ENCODE results near the gene PACC1. TPM values are rescaled to one million over a fixed set of nuclear protein-coding genes. Genes with fewer than 3 reads are reported as not detected.
"Not testable (repeated sequence)": the region's sequence is repeated elsewhere in the genome, so short reads cannot be mapped to it uniquely, and the experiment has no call there.

Gene PACC1
- polyA plus RNA-seq, 1 donor, result 6.1 TPM

GRCh38 chr1:212396638-212397037 is 18.0 kb downstream of the PACC1 start:
- no peak for DNase-seq (ENCODE audit: low read depth)

GRCh38 chr1:212395678-212396437 is 18.8 kb downstream of the PACC1 start:
- not testable (repeated sequence) for DNase-seq (ENCODE audit: low read depth)

- no peak for DNase-seq (ENCODE audit: low read depth)
Observed at GRCh38 chr1:212388985-212389716, 25.5 kb downstream of the PACC1 start.

DNA sequence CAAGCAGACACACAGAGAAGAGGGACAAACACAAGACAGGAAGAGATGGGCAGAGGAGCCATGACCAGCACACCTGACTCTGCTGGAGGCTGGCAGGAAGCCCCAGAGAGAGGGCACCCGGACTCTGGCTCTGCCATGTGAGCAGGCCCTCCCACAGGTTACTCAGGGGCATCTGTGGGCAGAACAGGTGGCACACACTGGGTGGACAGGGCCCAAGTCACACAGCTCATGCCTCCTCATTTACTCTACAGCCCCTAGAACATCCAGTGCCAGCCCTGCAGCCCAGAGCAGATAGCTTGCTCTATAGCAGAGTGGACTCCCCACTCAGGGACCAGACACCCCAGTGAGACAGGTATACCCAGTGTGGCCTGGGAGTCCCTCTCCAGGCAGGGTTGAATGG is 28.7 kb downstream of the PACC1 start:
- no peak for DNase-seq (ENCODE audit: low read depth)

GRCh38 chr1:212381397-212382035 is 33.2 kb downstream of the PACC1 start:
- DNase-seq (ENCODE audit: low read depth), result no peak

DNA sequence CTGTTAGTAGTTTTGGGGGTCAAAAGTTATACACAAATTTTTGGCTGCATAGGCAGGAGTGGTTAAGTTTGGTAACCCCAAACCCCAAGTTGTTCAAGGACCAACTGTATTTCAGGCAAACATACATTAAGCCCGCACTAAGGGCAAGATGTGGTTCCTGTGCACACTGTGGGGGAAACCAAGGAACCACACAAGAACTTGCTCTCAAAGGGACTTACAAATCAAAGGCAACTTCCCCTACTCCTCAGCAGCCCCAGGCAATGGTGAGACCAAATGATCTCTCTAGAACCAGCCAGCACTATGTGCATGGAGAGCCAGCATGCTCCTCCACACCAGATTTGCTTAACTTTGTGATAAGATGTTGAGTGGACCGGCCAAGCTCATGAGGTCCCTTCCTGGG is 35.3 kb downstream of the PACC1 start:
- no peak for DNase-seq (ENCODE audit: low read depth)

GRCh38 chr1:212377644-212378043 is 37.0 kb downstream of the PACC1 start:
- DNase-seq (ENCODE audit: low read depth), result no peak

DNA sequence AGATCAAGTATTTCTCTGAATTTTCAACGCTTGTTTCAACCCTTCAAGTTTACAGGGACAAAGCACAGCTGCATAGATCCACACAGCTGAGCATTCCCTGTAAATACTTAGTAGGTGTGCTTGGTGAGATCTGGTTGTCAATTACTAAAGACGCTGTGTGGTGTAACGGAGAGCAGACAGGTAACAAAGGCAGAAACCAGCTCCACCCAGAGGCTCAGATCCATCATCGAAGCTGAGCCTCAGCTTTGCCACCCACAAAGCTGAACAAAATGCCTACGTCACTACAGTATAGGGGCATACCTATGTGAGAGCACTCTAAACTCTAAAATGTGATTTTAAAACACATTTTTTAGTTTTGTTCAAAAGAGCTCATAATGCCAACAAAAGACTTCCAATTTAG is 38.7 kb downstream of the PACC1 start:
- DNase-seq (ENCODE audit: low read depth), result no peak

DNA sequence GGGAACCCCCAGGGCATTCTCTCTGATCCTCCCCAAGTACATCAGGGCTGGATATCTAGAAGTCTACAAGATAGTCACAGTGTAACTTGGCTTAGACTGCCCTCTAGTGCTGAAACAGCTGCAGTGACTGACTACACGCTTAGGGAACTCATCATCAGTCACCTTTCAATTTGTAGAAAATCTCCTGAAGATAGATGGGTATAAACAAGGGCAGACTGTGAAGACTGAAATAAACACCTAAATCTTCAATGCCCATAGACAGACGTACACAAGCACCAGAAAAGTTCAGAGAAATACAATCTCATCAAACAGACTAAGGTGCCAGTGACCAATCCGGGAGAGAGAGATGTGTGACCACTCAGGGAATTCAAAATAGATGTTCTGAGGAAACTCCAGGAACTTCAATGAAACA is 46.6 kb downstream of the PACC1 start:
- peak; percentile 2 for DNase-seq (ENCODE audit: low read depth)

DNA sequence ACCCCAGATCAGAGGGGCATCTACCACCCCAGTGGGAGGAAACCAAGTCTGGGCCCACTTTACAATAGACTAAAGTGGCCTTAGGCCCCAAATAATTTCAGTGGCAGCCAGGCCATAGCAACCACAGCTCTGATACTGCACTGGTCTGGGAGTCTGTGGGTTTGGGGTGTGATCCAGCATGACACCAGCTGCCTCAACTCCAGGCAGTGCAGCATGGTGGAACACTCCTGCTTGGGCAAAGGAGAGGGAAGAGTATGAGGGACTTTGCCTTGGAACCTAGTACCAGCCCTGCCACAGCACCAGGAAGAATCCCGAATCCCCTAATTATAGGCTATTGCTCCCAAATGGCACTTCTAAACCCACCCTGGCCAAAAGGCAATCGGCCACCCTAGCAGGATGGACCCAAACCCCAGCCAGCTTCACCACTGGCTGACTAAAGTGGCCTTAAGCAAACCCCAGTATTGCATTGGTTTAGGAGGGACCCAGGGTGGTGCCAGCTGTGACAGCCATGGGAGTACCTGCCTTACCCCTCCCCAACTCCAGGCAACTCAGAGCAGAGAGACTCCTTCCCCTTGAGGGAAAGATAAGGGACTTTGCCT is 47.1 kb downstream of the PACC1 start:
- no peak for DNase-seq (ENCODE audit: low read depth)

GRCh38 chr1:212366901-212367300 is 47.8 kb downstream of the PACC1 start:
- DNase-seq (ENCODE audit: low read depth), result no peak

- no peak for DNase-seq (ENCODE audit: low read depth)
Observed at GRCh38 chr1:212364985-212365384, 49.7 kb downstream of the PACC1 start.

GRCh38 chr1:212359794-212360479 is 54.7 kb downstream of the PACC1 start:
- DNase-seq (ENCODE audit: low read depth), result no peak

- DNase-seq (ENCODE audit: low read depth), result no peak
Observed at GRCh38 chr1:212355230-212355969, 59.3 kb downstream of the PACC1 start.

DNA sequence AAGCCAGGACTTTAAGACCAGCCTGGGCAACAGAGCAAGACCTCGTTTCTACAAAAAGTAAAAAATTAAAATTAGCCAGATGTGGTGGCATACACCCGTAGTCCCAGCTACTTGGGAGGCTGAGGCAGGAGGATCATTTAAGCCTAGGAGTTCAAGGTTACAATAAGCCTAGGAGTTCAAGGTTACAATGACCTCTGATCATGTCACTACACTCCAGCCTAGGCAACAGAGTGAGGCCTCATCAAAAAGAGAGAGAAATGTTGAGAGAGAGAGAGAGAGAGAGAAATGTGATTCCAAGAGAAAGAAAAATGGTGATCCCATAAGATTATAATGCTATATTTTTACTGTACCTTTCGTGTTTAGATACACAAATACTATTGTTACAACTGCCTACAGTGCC is 60.2 kb downstream of the PACC1 start:
- no peak for DNase-seq (ENCODE audit: low read depth)

DNA sequence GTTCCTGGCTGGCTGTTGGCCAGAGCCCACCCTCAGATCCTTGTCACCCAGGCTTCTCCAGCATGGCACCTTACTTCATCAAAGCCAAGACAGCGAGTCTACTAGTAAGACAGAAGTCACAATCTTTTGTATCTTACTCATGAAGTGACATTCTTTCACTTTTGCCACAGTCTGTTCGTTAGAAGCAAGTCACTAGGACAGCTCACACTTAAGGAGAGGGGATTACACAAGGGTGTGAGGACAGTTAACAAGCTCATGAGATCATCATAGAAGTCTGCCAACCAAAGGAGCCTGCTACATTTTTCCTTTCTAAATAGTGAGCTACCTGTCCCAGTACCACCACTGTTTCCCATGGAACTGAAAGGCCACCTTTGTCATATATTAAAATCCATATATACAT is 61.5 kb downstream of the PACC1 start:
- DNase-seq (ENCODE audit: low read depth), result no peak

DNA sequence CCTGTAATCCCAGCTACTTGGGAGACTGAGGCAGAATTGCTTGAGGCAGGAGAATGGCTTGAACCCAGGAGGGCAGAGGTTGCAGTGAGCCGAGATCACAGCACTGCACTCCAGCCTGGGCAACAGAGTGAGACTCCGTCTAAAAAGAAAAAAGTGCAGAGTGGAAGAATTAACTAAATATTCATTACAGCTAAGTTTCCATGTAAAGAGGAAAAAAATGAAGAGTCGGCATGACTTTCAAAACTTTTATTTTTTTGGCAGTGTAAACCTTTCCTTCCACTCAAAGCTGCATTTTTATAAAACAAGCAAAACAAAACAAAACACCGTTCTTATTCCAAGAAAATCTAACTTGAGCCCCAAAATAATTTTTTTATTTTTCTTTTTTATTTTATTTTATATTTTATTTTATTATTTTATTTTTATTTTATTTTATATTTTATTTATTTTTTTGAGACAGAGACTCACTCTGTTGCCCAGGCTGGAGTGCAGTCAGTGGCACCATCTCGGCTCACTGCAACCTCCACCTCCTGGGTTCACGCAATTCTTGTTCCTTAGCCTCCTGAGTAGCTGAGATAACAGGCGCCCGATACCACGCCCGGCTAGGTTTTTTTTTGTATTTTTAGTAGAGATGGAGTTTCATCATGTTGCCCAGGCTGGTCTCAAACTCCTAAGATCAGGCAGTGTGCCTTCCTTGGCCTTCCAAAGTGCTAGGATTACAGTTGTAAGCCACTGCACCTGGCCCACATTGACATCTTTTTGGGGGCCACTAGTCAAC is 62.9 kb downstream of the PACC1 start:
- no peak for DNase-seq (ENCODE audit: low read depth)

GRCh38 chr1:212346601-212347000 is 68.1 kb downstream of the PACC1 start:
- no peak for DNase-seq (ENCODE audit: low read depth)

DNA sequence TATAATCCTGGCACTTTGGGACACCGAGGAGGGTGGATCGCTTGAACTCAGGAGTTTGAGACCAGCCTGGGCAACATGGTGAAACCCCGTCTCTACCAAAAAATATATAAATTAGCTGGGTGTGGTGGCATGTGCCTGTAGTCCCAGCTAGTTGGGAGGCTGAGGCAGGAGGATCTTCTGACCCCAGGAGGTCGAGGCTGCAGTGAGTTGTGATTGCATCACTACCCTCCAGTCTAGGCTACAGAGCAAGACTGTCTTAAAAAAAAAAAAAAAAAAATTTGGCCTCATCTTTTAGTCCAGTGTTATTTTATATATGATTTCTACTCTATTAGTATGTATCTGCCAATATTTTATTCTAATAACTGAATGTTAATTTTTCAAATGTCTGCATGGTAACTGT is 69.8 kb downstream of the PACC1 start:
- no peak for DNase-seq (ENCODE audit: low read depth)

DNA sequence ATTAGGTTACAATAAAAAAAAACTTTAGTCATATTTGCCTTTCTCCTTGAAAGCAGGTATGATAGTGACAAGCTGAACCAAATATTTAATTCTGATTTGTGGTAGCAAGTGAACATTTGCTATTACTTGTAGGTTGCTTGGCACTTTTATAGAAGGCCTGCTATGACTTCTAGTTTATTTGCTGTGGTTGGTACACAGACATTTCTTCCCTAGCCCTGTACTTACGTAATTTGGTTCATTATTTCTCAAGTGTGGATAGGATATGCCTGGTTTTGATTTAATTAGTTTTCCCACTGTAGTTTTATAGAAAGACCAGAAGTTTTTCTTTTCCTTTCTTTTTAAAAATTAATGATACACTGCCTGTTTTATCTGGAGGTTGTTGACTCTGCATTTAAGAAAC is 73.6 kb downstream of the PACC1 start:
- DNase-seq (ENCODE audit: low read depth), result no peak

All from forelimb muscle (tissue), 1 donor.